Liver (tissue), 3 donors: Measurements from ENCODE around the gene IQSEC1.

Experiments
- ATF3 ChIP-seq: IDR thresholded peaks from 2 replicates; pipeline ENCODE4 v1.6.1; 2016; ENCODE audit warnings: antibody characterized with exemption
- CTCF ChIP-seq: fragments of 150-350 bp; IDR thresholded peaks from 2 replicates; pipeline ENCODE4 v1.5.1; 2017; ENCODE audit warnings: improper control_type of control experiment, low read depth, low read length; ENCODE audit not compliant: missing input control
- EGR1 ChIP-seq, 2 donors: IDR thresholded peaks; 2 replicates each; pipeline ENCODE4 v1.6.1; 2016 to 2018; ENCODE audit warnings: antibody characterized with exemption in 2 of 2, low read depth in 2 of 2
- FOXA1 ChIP-seq: IDR thresholded peaks from 2 replicates; pipeline ENCODE4 v1.6.1; 2016; ENCODE audit warnings: antibody characterized with exemption
- REST ChIP-seq: IDR thresholded peaks from 2 replicates; pipeline ENCODE4 v1.6.1; 2016; ENCODE audit warnings: antibody characterized with exemption, mild to moderate bottlenecking
- SP1 ChIP-seq: IDR thresholded peaks from 2 replicates; pipeline ENCODE4 v1.6.1; 2018; ENCODE audit warnings: antibody characterized with exemption, mild to moderate bottlenecking
- donor health status: healthy.
- donor health status: healthy.

- TF ChIP-seq SP1, result no peak
- no peak for TF ChIP-seq CTCF
- TF ChIP-seq ATF3, result no peak
- no peak for TF ChIP-seq REST
- no peak for TF ChIP-seq FOXA1
- no peak for TF ChIP-seq EGR1 (IDR thresholded peaks at IDR 0.05; ENCODE audit: low read depth in 2 of 2)
Observed at GRCh38 chr3:13008155-13008995, 64.9 kb downstream of the IQSEC1 start.
